Natural killer cell (primary cell): ENCODE results near the gene CHRNE. TPM values are rescaled to one million over a fixed set of nuclear protein-coding genes. Genes with fewer than 3 reads are reported as not detected.
A peak's percentile ranks its signal among the peaks of the same experiment; 100 is the strongest.

Source experiments
- ATAC-seq, 3 donors: fragments of 150-1000 bp in 2 of 3; fragments of 200-7000 bp in 1 of 3; cut with Tn5 transposase; 1 replicate in 1 of 3; 2 replicates in 2 of 3; pipeline ENCODE4 v1.10.0; 2021; ENCODE audit warnings: mild to moderate bottlenecking in 2 of 3, moderate library complexity in 2 of 3
- DNase-seq, 2 donors: peaks; one replicate each; pipeline versions ENCODE4 v3.0.0 to v3.0.0-alpha.2; 2013 to 2021; ENCODE audit warnings: mixed read lengths in 1 of 2
- H3K27ac ChIP-seq: one replicate; pipeline ENCODE4 v1.5.1; 2013; ENCODE audit warnings: mild to moderate bottlenecking, low read length
- H3K27me3 ChIP-seq: one replicate; pipeline ENCODE4 v1.6.1; 2013; ENCODE audit warnings: low read length; ENCODE audit not compliant: control insufficient read depth, insufficient read depth
- H3K36me3 ChIP-seq: one replicate; pipeline ENCODE4 v1.6.1; 2013; ENCODE audit warnings: low read length; ENCODE audit not compliant: control insufficient read depth, insufficient read depth
- H3K4me1 ChIP-seq: one replicate; pipeline ENCODE4 v1.6.1; 2013; ENCODE audit warnings: low read length; ENCODE audit not compliant: control insufficient read depth, insufficient read depth
- H3K4me3 ChIP-seq: one replicate; pipeline ENCODE4 v1.5.1; 2013; ENCODE audit warnings: low read length
- H3K9me3 ChIP-seq: one replicate; pipeline ENCODE4 v1.6.1; 2013; ENCODE audit warnings: low read length; ENCODE audit not compliant: control insufficient read depth, insufficient read depth
- H3K27ac Mint-ChIP-seq, 2 donors: one replicate each; pipeline ENCODE4 v1.8.0; 2022; ENCODE audit warnings: mild to moderate bottlenecking in 2 of 2, mixed read lengths in 2 of 2, moderate library complexity in 1 of 2
- H3K27me3 Mint-ChIP-seq, 2 donors: one replicate each; pipeline ENCODE4 v1.8.0; 2022; ENCODE audit warnings: low read depth in 2 of 2, mixed read lengths in 2 of 2
- H3K36me3 Mint-ChIP-seq: one replicate; pipeline ENCODE4 v1.8.0; 2022; ENCODE audit warnings: mixed read lengths
- H3K4me1 Mint-ChIP-seq, 2 donors: one replicate each; pipeline ENCODE4 v1.8.0; 2022; ENCODE audit warnings: mixed read lengths in 2 of 2
- H3K4me3 Mint-ChIP-seq: one replicate; pipeline ENCODE4 v1.8.0; 2022; ENCODE audit warnings: mild to moderate bottlenecking, moderate library complexity, mixed read lengths
- H3K9me3 Mint-ChIP-seq, 2 donors: one replicate each; pipeline ENCODE4 v1.8.0; 2022; ENCODE audit warnings: mixed read lengths in 2 of 2
- WGBS: methylation state at CpG from one replicate; pipeline ENCODE4 v1.1.7; 2013; ENCODE audit warnings: missing lambda C conversion rate; ENCODE audit not compliant: insufficient coverage; 5-methylcytosine and 5-hydroxymethylcytosine counted together
- intact Hi-C: fragments of 100-400 bp; cut with micrococcal nuclease; formaldehyde crosslinking; loops from one replicate; pipeline ENCODE4 v1.14.2; 2022
- total RNA-seq, 4 donors: library from RNA; stranded (reverse); fragments of 120-200 nt in 1 of 4; gene quantifications; one replicate each; pipeline versions ENCODE4 v1.2.3 to v1.2.4, GENCODE V29; 2013 to 2022
- TF ChIP-seq, protein P1 (sequence below): fragments of 200-600 bp; IDR thresholded peaks from one replicate; pipeline ENCODE4 v1.8.0; 2022; ENCODE audit warnings: antibody characterized with exemption

CHRNE gene
- total RNA-seq, 3 donors from 2014 or later (not counting 1 experiment from before 2014, with no cell fraction given) = 11.8 to 17.9 (median 11.8) TPM

DNA sequence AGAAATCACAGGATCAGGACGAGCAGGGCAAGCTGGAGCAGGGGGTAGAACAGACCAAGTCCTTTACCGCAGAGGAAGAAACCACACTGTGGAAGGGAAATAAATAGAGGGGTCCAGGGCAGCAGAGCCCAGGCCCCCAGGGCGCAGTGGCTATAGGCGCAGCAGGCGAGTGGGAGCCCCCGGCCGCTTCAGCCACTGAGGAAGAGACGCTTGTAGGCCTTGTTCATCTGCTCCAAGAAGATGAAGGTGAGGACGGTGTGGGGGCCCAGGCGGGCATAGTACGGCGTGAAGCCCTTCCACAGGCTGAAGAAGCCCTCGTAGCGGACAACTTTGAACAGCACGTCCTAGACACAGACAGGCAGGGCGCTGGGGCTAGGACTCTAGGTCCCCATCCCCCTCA, 34.7 kb upstream of the CHRNE start:
- Histone ChIP-seq H3K27me3 (no peaks in the 10 kb centered on the region), H3K4me1 (peaks cover 53% of the 10 kb centered on the region), H3K9me3 (no peaks in the 10 kb centered on the region), H3K4me3 (no peak overlapping the region), H3K36me3 (peaks cover 22% of the 10 kb centered on the region), H3K27ac (no peak overlapping the region)
- no peaks in the 10 kb centered on the region for H3K9me3 Mint-ChIP-seq
- ATAC-seq (no peak), DNase-seq (no peak)
- 98% methylated on average over 16 of the region's 16 CpGs for WGBS
- H3K36me3 Mint-ChIP-seq = no peaks in the 10 kb centered on the region
- peaks cover 0 to 4% of the 10 kb centered on the region in 2 donors for H3K27me3 Mint-ChIP-seq
- TF ChIP-seq, protein P1, sequence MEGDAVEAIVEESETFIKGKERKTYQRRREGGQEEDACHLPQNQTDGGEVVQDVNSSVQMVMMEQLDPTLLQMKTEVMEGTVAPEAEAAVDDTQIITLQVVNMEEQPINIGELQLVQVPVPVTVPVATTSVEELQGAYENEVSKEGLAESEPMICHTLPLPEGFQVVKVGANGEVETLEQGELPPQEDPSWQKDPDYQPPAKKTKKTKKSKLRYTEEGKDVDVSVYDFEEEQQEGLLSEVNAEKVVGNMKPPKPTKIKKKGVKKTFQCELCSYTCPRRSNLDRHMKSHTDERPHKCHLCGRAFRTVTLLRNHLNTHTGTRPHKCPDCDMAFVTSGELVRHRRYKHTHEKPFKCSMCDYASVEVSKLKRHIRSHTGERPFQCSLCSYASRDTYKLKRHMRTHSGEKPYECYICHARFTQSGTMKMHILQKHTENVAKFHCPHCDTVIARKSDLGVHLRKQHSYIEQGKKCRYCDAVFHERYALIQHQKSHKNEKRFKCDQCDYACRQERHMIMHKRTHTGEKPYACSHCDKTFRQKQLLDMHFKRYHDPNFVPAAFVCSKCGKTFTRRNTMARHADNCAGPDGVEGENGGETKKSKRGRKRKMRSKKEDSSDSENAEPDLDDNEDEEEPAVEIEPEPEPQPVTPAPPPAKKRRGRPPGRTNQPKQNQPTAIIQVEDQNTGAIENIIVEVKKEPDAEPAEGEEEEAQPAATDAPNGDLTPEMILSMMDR = no peak
- H3K4me1 Mint-ChIP-seq = peaks cover 54 to 82% of the 10 kb centered on the region in 2 donors
- intact Hi-C loops = no loop called here
- no peak overlapping the region for H3K27ac Mint-ChIP-seq
- peak overlapping the region; percentile 17 for H3K4me3 Mint-ChIP-seq

DNA sequence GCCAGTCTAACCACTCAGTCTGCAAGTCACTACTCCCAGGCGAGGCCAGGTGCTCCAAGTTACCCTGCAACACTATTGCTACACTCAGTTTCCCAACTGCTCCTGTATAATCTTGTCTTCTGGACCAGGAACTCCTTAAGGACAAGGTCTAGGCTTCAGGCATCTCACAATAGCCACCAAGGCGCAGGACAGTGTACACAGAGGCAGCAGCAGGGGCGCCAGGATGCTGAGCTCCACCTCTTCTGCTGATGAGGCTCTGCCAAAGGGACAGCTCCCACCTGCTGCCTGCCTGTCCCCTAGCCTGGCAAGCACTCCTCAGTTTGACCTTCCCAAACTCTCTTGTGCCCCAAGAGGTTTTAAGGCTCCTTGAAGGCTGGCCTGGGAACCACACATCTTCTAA, 33.5 kb upstream of the CHRNE start:
- Mint-ChIP-seq H3K9me3 (no peaks in the 10 kb centered on the region), H3K36me3 (no peaks in the 10 kb centered on the region), H3K27me3 (peaks cover 0 to 4% of the 10 kb centered on the region in 2 donors), H3K4me3 (no peak overlapping the region), H3K4me1 (peaks cover 43 to 76% of the 10 kb centered on the region in 2 donors), H3K27ac (peak overlapping the region; percentile 48 to 62)
- no peak overlapping the region for H3K27ac ChIP-seq
- peaks cover 18% of the 10 kb centered on the region for H3K36me3 ChIP-seq
- H3K27me3 ChIP-seq = no peaks in the 10 kb centered on the region
- TF ChIP-seq, protein P1 = no peak
- WGBS = 92% methylated on average over 3 of the region's 3 CpGs
- ATAC-seq = no peak
- peaks cover 47% of the 10 kb centered on the region for H3K4me1 ChIP-seq
- intact Hi-C loops = no loop called here
- no peak for DNase-seq
- H3K4me3 ChIP-seq = no peak overlapping the region
- no peaks in the 10 kb centered on the region for H3K9me3 ChIP-seq

DNA sequence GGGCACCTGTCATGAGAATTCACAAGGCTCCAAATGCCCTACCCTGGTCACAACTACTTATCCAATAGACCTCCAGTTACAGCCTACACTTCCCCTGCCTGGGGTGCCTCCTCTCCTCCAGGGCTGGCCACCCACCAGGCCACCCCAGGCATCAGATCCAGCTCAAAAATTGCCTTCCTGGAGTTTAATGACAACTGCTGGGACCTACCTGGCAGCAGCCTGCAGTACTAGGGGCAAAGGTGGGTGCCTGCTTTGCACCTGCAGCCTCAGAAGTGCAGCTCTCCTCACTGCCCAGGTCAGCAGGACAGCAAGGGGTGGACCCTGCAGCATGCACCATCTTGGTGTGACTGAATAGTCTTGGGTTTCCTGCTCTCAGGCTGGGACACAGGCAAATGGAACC, 32.8 kb upstream of the CHRNE start:
- peaks cover 39% of the 10 kb centered on the region for H3K4me1 ChIP-seq

More for the DNA sequence above, 32.8 kb upstream of the CHRNE start:
- Mint-ChIP-seq H3K27me3 (peaks cover 0 to 4% of the 10 kb centered on the region in 2 donors), H3K36me3 (no peaks in the 10 kb centered on the region), H3K4me3 (no peak overlapping the region), H3K27ac (peak overlapping the region; percentile 48 to 62), H3K9me3 (no peaks in the 10 kb centered on the region), H3K4me1 (peaks cover 35 to 68% of the 10 kb centered on the region in 2 donors)
- TF ChIP-seq, protein P1 = no peak
- Histone ChIP-seq H3K27ac (no peak overlapping the region), H3K36me3 (peaks cover 18% of the 10 kb centered on the region), H3K4me3 (no peak overlapping the region), H3K27me3 (no peaks in the 10 kb centered on the region), H3K9me3 (no peaks in the 10 kb centered on the region)
- DNase-seq (no peak), ATAC-seq (no peak)
- intact Hi-C loops = no loop called here
